ENCODE measurements around the gene CWC27. TPM values are rescaled to one million over a fixed set of nuclear protein-coding genes. Genes with fewer than 3 reads are reported as not detected.
"Not testable (repeated sequence)": the region's sequence is repeated elsewhere in the genome, so short reads cannot be mapped to it uniquely, and the experiment has no call there.

The CWC27 gene
- total and polyA plus RNA-seq, 7 donors = 16.0 to 31.2 (median 19.3) TPM

GRCh38 chr5:64899838-64900237 is 131.1 kb downstream of the CWC27 start:
- no peak overlapping the region for H3K27ac ChIP-seq
- no peak for DNase-seq
- no peak for TF ChIP-seq CTCF (IDR thresholded peaks at IDR 0.05)
- no peak for ATAC-seq
- H3K9me3 ChIP-seq = no peaks in the 10 kb centered on the region
- 71 to 77% (median 73%) methylated on average over 1 of the region's 1 CpG for WGBS, 3 donors
- no peaks in the 10 kb centered on the region for H3K27me3 ChIP-seq (ENCODE audit: insufficient read depth in 3 of 3, low read length in 2 of 3)
- H3K36me3 ChIP-seq (ENCODE audit: insufficient read depth in 1 of 2, low read depth in 1 of 2) = no peaks in the 10 kb centered on the region
- no peak overlapping the region for H3K4me3 ChIP-seq
- no peaks in the 10 kb centered on the region for H3K4me1 ChIP-seq
- intact Hi-C loops (cut with DNase I) = no loop called here

- DNase-seq (no peak), ATAC-seq (no peak)
- Histone ChIP-seq H3K9me3 (no peaks in the 10 kb centered on the region), H3K36me3 (ENCODE audit: insufficient read depth in 1 of 2, low read depth in 1 of 2) (no peaks in the 10 kb centered on the region), H3K27me3 (ENCODE audit: insufficient read depth in 3 of 3, low read length in 2 of 3) (no peaks in the 10 kb centered on the region), H3K27ac (no peak overlapping the region), H3K4me1 (no peaks in the 10 kb centered on the region), H3K4me3 (no peak overlapping the region)
- WGBS, 3 donors = 93 to 97% (median 94%) methylated on average over 2 of the region's 2 CpGs
- intact Hi-C loops (cut with DNase I) = no loop called here
- TF ChIP-seq CTCF (IDR thresholded peaks at IDR 0.05) = no peak
Observed at GRCh38 chr5:64900618-64901017, 131.9 kb downstream of the CWC27 start.

GRCh38 chr5:64907399-64907798 is 138.7 kb downstream of the CWC27 start:
- H3K9me3 ChIP-seq; DNase-seq; ATAC-seq; intact Hi-C loops (cut with DNase I); H3K27ac ChIP-seq; H3K4me3 ChIP-seq; H3K27me3 ChIP-seq (ENCODE audit: insufficient read depth in 3 of 3, low read length in 2 of 3); H3K36me3 ChIP-seq (ENCODE audit: insufficient read depth in 1 of 2, low read depth in 1 of 2); H3K4me1 ChIP-seq: not testable (repeated sequence)

- intact Hi-C loops (cut with DNase I) = no loop called here
- no peaks in the 10 kb centered on the region for H3K36me3 ChIP-seq (ENCODE audit: insufficient read depth in 1 of 2, low read depth in 1 of 2)
- no peak for TF ChIP-seq CTCF (IDR thresholded peaks at IDR 0.05)
- ATAC-seq = no peak
- peaks cover 3% of the 10 kb centered on the region for H3K9me3 ChIP-seq
- H3K4me3 ChIP-seq = no peak overlapping the region
- 85 to 96% (median 90%) methylated on average over 5 of the region's 5 CpGs for WGBS, 3 donors
- DNase-seq = no peak
- H3K27me3 ChIP-seq (ENCODE audit: insufficient read depth in 3 of 3, low read length in 2 of 3) = no peaks in the 10 kb centered on the region
- no peaks in the 10 kb centered on the region for H3K4me1 ChIP-seq
- H3K27ac ChIP-seq = no peak overlapping the region
Observed at GRCh38 chr5:64914396-64914795, 145.7 kb downstream of the CWC27 start.

GRCh38 chr5:64918083-64918482 is 149.4 kb downstream of the CWC27 start:
- no peaks in the 10 kb centered on the region for H3K27me3 ChIP-seq (ENCODE audit: insufficient read depth in 3 of 3, low read length in 2 of 3)
- no peak overlapping the region for H3K4me3 ChIP-seq
- intact Hi-C loops (cut with DNase I) = no loop called here
- no peak for ATAC-seq
- peaks cover 13% of the 10 kb centered on the region for H3K9me3 ChIP-seq
- no peaks in the 10 kb centered on the region for H3K36me3 ChIP-seq (ENCODE audit: insufficient read depth in 1 of 2, low read depth in 1 of 2)
- no peak overlapping the region for H3K27ac ChIP-seq
- 89 to 100% (median 94%) methylated on average over 1 of the region's 1 CpG for WGBS, 3 donors
- no peaks in the 10 kb centered on the region for H3K4me1 ChIP-seq
- DNase-seq = no peak
- no peak for TF ChIP-seq CTCF (IDR thresholded peaks at IDR 0.05)

Measured in psoas muscle (tissue), 8 donors.